HTERT RPE-1 (cell line): ENCODE measurements around the gene NKIRAS2.
"Not testable (repeated sequence)": the region's sequence is repeated elsewhere in the genome, so short reads cannot be mapped to it uniquely, and the experiment has no call there.

Source experiments
- in situ Hi-C: fragments of 300-500 bp; cut with MboI; formaldehyde crosslinking; loops from 4 replicates; pipeline ENCODE4 v1.14.3; 2020; ENCODE audit warnings: low sequenced_read_pairs

NKIRAS2 gene

DNA sequence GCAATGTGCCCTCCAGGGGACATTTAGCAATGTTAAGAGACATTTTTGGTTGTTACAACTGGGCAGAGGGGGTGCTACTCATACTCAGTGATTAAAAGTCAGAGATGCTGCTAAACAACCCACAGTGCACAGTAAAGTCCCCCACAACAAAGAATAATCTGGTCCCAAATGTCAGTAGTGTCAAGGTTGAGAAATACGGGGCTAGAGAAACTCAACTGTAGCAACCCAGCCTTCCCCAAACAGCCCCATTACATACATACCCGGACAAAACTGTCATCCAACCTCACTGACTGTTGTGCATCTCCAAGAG lies 23.1 kb upstream of the NKIRAS2 start:
- in situ Hi-C loops, result no loop called here

DNA sequence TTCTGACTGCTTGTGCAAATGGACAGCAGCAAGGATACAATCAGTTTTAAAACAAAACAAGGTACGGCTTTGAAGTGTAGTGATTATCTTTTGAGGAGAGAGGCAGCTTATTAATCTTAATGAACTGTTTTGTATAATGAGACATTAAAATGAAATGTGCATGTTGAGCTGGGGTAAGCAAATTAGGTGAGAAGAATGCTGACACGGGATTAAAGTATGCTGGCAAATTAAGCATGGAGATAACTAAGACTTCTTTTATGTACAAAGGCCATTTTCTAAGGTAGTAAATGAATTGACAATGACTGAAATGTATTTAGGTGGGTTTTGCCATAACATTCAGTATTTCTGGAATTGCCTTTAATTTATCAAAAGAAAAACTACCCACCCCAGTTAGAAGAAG lies 21.4 kb upstream of the NKIRAS2 start:
- in situ Hi-C loops, result no loop called here

DNA sequence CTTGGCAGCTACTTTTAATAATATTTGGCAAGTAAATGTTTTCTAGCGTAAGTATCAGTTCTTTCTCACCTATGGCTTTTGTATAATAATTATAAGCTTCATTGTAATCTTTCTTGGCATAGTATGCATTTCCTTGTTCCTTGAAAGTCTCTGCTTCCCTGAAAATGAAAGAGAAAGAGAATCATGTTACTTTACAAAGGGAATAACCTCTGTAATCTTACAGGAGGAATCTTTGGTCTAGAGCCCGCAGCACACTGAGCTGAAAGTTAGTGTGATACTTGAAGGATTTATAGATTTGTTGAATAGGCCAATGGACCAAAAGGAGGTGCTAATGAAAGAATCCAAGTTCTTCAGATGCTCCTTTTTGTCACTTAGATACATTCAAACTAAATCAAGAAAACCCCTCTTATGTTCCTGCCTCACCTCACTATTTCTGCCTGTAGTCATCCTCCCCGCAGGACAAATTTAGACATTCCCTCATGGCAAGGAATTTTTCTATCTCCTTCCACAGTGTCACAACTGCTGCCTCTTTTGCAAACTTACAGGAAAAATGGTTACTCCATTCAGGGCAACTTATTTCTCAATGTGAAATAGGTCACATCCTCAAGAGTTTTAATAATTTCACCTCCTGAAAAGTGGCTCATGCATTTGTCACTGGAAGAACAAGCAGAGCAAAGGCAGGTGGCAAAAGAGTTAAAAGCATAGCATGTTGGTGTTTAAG lies 19.3 kb upstream of the NKIRAS2 start:
- in situ Hi-C loops, result no loop called here

- in situ Hi-C loops, result no loop called here
Observed at GRCh38 chr17:42001729-42002128, 18.2 kb upstream of the NKIRAS2 start.

GRCh38 chr17:42002175-42002791 lies 17.6 kb upstream of the NKIRAS2 start:
- in situ Hi-C loops, result no loop called here

- in situ Hi-C loops, result no loop called here
Observed at GRCh38 chr17:42002792-42003301, 17.0 kb upstream of the NKIRAS2 start.

DNA sequence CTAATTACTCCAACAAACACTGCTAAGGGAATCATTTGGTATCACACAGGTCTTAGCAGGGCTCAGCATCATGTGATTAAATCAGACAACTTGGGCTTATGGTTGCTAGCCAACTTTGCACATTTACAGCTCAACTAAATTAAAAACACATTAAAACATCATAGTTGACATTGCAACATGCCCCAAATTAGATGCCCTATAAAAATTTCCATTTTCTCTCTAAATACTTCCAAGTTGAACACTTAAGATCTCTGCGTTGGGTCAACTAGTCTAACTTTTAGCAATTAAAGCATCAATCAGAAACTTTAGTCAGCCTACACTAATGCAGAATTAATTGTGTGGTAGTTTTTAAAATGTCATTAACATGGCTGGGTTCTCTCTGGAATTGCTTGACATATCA lies 14.7 kb upstream of the NKIRAS2 start:
- in situ Hi-C loops, result no loop called here

GRCh38 chr17:42009170-42009569 lies 10.7 kb upstream of the NKIRAS2 start:
- in situ Hi-C loops, result no loop called here

- in situ Hi-C loops, result not testable (repeated sequence)
Observed at GRCh38 chr17:42010266-42010680, 9.6 kb upstream of the NKIRAS2 start.

DNA sequence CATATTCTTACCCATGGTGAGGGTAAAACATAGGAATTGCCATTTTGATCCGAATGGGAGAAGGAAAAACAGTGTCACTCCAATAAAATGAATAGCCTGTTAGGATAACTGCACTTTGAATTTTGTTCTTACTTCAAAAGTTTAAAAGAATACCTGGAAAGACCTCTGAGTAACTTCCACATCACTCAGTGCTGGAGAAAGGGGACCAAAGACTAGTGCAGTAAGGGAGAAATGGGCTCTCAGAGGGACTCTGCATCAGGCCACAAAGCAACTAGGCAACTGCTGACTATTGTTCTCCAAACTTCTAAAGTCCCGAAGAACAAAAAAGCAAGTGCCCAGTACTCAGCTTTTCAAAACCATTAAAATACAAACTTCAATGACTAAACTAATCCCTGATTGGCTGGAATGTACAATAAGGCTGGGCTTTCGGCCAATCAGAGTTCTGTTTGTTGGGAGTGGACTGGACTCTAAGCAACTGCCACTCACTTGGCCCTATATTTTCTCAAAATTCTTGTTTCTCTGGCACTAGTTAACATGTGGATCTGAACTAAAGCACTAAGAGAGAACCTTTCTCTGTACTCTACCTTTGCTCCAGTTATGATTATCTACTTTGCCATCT lies 8.9 kb upstream of the NKIRAS2 start:
- in situ Hi-C loops, result no loop called here

DNA sequence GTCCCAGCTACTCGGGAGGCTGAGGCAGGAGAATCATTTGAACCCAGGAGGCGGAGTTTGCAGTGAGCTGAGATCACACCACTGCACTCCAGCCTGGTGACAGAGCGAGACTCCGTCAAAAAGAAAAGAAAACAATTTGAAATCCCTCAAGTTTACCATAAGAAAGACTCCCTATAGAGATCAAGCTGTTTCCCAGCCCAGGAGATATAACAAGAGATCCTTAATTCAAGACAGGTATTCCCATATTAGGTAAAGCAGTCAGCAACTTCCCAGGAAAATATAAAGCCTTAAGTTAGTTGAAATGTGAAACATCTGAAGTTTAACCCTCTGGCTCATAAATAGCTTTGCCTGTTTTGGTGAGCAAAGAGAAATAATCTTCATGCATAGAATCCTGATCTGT lies 7.5 kb upstream of the NKIRAS2 start:
- in situ Hi-C loops, result not testable (repeated sequence)

GRCh38 chr17:42013740-42014139 lies 6.2 kb upstream of the NKIRAS2 start:
- in situ Hi-C loops, result not testable (repeated sequence)

- in situ Hi-C loops, result no loop called here
Observed at GRCh38 chr17:42016411-42016831, 3.5 kb upstream of the NKIRAS2 start.

GRCh38 chr17:42016941-42017865 lies 2.7 kb upstream of the NKIRAS2 start, which contains the start of gene DNAJC7:
TSS of gene DNAJC7 (minus strand) at chr17:42017439. CDS start at chr17:42017416, 23 bp downstream.
- in situ Hi-C loops, result no loop called here

DNA sequence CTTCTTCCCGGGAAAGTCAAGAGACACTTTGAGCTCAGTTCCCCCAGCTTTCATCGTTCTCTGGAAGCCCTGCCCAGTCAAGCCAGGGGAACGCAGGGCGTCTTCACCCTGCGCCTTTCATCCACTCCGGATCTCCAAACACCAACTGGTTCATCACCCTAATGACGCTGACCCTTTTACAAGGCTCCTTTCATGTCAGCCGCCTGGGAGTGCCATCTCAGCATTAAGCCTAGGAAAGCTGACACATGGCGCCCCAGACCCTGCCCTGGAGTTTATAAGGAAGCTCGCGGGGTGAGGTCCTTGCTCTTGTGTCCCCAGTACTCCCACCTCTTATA lies 2.1 kb upstream of the NKIRAS2 start:
- in situ Hi-C loops, result no loop called here

DNA sequence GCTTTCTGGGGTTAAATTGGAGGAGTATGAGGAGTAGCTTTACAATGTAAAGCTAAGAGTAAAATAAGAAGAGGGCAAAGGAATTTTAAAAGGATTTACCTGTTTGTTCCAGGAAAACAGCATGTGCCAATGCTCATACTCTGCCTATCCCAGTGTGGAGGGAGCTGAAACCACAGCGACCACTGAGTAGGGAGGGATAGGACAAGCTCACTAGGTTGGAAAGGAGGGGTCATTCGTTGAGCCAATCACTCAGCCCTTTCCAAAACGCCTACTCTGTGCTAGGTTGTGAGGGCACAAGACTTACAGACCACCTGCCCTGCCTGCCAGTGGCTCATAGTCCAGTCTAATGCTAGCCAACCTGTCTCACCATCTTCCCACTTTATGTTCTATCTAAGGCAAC lies 1.6 kb upstream of the NKIRAS2 start:
- in situ Hi-C loops, result no loop called here

- in situ Hi-C loops, result no loop called here
Observed at GRCh38 chr17:42018988-42019387, 902 bp upstream of the NKIRAS2 start.

GRCh38 chr17:42020845-42021244 lies 955 bp downstream of the NKIRAS2 start:
- in situ Hi-C loops, result not testable (repeated sequence)

DNA sequence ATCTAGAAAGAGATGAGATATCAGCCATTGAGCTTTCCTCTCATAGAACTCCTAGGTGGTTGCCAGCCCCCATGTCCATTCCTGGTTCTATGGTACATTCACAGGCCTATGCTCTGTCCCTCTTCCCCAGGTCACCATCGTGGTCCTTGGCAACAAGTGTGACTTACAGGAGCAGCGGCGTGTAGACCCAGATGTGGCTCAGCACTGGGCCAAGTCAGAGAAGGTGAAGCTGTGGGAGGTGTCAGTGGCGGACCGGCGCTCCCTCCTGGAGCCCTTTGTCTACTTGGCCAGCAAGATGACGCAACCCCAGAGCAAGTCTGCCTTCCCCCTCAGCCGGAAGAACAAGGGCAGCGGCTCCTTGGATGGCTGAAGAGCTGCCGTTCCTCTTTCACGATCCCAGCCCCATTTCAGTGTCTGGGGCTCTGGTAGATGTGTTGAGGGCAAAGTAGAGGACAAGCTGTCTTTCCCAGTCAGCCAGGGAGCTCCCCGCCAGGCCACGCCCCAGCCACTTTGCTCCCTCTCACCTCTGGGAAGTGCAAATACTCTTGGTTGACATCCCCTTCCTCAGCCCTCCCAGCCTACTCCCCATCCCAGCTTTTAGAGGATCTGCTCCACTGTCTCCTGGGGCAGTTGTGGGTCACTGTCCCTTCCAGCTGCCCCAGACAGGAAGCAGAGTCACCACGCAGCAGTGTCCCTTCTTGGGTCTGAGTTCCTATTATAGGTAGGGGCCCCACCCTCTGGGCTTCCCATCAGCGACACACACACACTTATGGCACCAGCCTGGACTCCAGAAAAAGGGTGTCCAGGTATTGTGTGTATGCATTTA lies 3.8 kb downstream of the NKIRAS2 start:
- in situ Hi-C loops, result no loop called here

- in situ Hi-C loops, result no loop called here
Observed at GRCh38 chr17:42025191-42025579, 5.3 kb downstream of the NKIRAS2 start.
